NCI-H748 treated with DMSO at 0.1 percent for 48 hours (cell line): ENCODE data around the gene SIAH3.

Experiments
- DNase-seq: peaks from one replicate; lab custom pipeline; 2025; lab: John Stamatoyannopoulos, UW

Gene SIAH3

DNA sequence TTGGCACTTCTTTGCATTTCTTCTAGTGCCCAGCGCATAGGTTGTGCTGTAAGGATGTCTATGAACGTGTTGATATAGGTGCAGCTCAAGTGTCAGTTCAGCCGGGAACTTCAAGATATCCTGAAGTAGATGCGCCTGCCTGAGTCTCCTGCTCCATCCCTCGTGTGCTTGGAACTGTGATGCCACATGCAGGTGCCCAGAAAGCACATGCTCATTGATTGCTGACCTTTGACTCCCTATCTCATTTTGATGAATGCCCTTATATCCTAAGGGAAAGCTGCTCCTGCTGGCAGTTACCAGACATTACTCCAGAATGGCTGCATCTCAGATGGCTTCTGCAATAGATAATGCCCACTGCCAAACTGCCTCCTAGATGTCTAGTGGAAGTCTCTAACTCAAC is 108.6 kb downstream of the SIAH3 start:
- DNase-seq, result no peak

GRCh38 chr13:45737571-45738017 is 114.0 kb downstream of the SIAH3 start:
- DNase-seq, result no peak

GRCh38 chr13:45733361-45733760 is 118.2 kb downstream of the SIAH3 start:
- no peak for DNase-seq

DNA sequence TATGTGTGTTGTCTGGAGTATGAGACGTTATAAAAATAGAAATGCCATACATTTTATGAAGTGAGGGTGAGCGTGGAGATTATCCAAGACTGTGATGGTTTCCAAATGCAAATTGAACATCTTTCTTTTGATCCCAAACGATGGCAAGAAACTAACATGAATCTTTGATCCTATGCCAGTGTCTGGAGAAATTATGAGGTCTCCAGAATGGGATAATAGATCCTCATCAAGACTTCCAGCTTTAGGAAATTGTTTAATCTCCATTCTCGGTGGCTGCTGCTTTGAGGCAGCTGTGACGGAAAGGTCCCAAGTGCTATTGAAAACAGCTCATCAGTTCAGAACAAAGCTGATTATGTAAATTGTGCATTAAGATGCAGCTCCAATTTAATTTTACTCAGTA is 118.6 kb downstream of the SIAH3 start:
- DNase-seq, result no peak

DNA sequence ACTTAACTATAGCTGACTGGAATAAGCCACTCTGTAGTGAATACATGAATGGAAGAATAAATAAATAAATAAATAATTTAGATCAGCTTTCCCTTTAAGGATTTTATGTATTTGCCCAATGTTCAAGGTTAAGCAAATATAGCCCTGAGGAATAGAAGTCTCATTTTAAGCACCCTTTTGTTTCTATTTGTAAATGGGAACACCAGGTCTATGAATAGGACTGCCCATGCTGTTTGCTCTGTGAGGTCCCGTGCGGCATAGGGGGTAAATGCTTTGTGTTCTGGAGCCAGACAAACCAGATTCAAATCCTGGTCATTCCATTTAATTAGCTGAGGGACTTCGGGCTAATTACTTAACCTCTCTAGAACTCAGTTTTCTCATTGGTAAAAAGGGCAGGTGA is 120.1 kb downstream of the SIAH3 start:
- no peak for DNase-seq

- no peak for DNase-seq
Observed at GRCh38 chr13:45728759-45729158, 122.8 kb downstream of the SIAH3 start.
